Raji (cell line): ENCODE measurements around the gene PTDSS2.

Source experiments
- POLR2A ChIP-seq: IDR thresholded peaks from 2 replicates; pipeline ENCODE4 v1.6.1; 2011; ENCODE audit warnings: low read depth, low read length, control low read depth; ENCODE audit not compliant: insufficient read depth

The PTDSS2 gene

GRCh38 chr11:471468-472145 lies 21.5 kb downstream of the PTDSS2 start:
- TF ChIP-seq POLR2A: no peak

- no peak for TF ChIP-seq POLR2A
These were observed 22.2 kb downstream of the PTDSS2 start for GRCh38 chr11:472272-472671.

- no peak for TF ChIP-seq POLR2A
These were observed 22.7 kb downstream of the PTDSS2 start for GRCh38 chr11:472816-473215.

GRCh38 chr11:473415-473814 lies 23.3 kb downstream of the PTDSS2 start:
- no peak for TF ChIP-seq POLR2A

GRCh38 chr11:473962-474785 lies 24.1 kb downstream of the PTDSS2 start:
- no peak for TF ChIP-seq POLR2A

- TF ChIP-seq POLR2A: no peak
These were observed 24.9 kb downstream of the PTDSS2 start for GRCh38 chr11:474914-475506.

- TF ChIP-seq POLR2A: no peak
These were observed 25.9 kb downstream of the PTDSS2 start for GRCh38 chr11:475941-476340.

- TF ChIP-seq POLR2A: no peak
These were observed 26.3 kb downstream of the PTDSS2 start for GRCh38 chr11:476416-476815.

GRCh38 chr11:477052-477715 lies 27.1 kb downstream of the PTDSS2 start:
- no peak for TF ChIP-seq POLR2A

- TF ChIP-seq POLR2A: no peak
These were observed 29.2 kb downstream of the PTDSS2 start for GRCh38 chr11:479311-479710.

- TF ChIP-seq POLR2A: no peak
These were observed 34.5 kb downstream of the PTDSS2 start for GRCh38 chr11:484616-485015.

GRCh38 chr11:486189-486588 lies 36.1 kb downstream of the PTDSS2 start:
- TF ChIP-seq POLR2A: no peak

GRCh38 chr11:487571-488021 lies 37.5 kb downstream of the PTDSS2 start:
- TF ChIP-seq POLR2A: no peak

- no peak for TF ChIP-seq POLR2A
These were observed 38.0 kb downstream of the PTDSS2 start for GRCh38 chr11:488062-488461.

- TF ChIP-seq POLR2A: no peak
These were observed 38.5 kb downstream of the PTDSS2 start for GRCh38 chr11:488579-488978.
